Measurements from ENCODE around the gene SHC3. TPM values are rescaled to one million over a fixed set of nuclear protein-coding genes. Genes with fewer than 3 reads are reported as not detected.
"Not testable (repeated sequence)": the region's sequence is repeated elsewhere in the genome, so short reads cannot be mapped to it uniquely, and the experiment has no call there.

SHC3 gene, protein sequence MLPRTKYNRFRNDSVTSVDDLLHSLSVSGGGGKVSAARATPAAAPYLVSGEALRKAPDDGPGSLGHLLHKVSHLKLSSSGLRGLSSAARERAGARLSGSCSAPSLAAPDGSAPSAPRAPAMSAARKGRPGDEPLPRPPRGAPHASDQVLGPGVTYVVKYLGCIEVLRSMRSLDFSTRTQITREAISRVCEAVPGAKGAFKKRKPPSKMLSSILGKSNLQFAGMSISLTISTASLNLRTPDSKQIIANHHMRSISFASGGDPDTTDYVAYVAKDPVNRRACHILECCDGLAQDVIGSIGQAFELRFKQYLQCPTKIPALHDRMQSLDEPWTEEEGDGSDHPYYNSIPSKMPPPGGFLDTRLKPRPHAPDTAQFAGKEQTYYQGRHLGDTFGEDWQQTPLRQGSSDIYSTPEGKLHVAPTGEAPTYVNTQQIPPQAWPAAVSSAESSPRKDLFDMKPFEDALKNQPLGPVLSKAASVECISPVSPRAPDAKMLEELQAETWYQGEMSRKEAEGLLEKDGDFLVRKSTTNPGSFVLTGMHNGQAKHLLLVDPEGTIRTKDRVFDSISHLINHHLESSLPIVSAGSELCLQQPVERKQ
- not detected for total RNA-seq

DNA sequence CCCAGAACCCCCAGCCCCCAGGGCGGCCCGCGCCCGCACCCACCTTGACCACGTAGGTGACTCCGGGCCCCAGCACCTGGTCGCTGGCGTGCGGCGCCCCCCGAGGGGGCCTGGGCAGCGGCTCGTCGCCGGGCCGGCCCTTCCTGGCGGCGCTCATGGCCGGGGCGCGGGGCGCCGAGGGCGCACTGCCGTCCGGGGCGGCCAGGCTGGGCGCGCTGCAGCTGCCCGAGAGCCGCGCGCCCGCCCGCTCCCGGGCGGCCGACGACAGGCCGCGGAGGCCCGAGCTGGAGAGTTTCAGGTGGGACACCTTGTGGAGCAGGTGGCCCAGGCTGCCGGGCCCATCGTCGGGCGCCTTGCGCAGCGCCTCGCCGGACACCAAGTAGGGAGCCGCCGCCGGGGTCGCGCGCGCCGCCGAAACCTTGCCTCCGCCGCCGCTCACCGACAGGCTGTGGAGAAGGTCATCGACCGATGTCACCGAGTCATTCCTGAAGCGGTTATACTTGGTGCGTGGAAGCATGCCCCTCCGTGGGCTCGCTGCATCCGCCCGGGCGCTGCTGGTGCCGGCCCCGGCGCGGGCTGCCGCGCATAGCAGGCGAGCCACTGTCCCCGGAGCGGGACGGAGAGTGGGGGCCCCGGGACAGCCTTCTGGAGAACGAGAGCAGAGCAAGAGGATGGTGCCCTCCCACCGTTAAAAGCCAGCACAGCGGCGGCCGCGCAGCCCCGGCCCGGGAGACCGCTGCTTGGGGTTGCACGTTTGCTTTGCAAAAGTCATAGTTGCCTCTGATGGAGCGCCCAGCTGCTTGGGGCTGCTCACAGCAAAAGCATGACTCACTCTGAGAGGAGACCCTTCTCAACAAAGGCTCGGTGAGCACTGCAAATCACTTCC lies at the start of gene SHC3:
TSS of gene SHC3 (minus strand) at position 875 of the 886 bp plus-strand sequence. CDS start at position 517, 358 bp downstream.
- Mint-ChIP-seq H3K9me3 (no peaks in the 10 kb centered on the region), H3K4me3 (peak within 1 kb of the TSS; percentile 57), H3K27me3 (peaks cover 43% of the 10 kb centered on the region), H3K4me1 (peaks cover 6% of the 10 kb centered on the region), H3K27ac (no peak within 1 kb of the TSS), H3K36me3 (ENCODE audit: low read depth) (no peaks in the 10 kb centered on the region)
- ATAC-seq (replicated peaks): no peak

DNA sequence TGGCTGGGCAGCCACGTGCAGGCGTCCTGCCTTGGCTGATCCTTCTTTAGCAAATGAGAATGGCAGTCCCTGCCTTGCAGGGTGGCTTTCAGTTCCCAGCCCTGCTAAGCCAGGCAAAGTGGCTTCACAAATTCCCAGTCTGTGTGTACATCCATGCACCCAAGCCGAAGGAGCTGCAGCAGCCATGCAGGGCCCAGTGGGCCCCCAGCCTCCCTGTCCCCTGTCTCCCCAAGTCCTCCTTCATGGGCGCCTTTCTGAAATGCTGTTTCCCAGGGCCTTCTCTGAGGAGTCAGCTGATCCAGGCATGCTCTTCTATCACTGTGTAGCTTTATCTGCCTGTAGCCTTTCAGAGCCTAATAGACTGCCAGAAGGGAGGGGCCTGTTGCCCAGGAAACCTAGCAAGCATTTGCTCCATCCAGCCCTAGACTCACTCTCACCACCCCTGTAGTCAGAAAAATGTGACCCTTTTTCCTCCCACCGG lies 47.4 kb upstream of the SHC3 start:
- Mint-ChIP-seq H3K4me3 (no peak overlapping the region), H3K27me3 (peaks cover 31% of the 10 kb centered on the region)

DNA sequence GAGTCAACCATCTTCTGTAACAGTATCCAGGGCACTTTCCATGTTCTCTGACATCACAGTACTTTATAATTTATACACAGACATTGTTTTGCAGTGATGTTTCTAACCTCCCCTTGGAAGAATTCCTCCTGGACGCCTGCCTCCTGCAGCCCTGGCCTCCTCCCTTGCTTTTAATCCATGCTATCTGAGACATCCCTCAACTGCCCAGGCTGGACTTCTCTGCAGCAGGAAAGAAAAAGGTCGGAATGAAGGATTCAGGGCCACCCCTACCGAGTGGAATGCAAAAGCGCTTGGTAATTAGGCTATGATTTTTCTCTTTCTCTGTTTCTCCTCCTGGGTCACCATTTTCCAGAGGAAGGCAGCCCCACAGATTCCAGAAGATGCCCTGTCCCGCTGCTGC lies 47.0 kb upstream of the SHC3 start:
- Mint-ChIP-seq H3K4me1 (no peaks in the 10 kb centered on the region), H3K27me3 (peaks cover 31% of the 10 kb centered on the region), H3K36me3 (ENCODE audit: low read depth) (no peaks in the 10 kb centered on the region), H3K9me3 (no peaks in the 10 kb centered on the region), H3K4me3 (no peak overlapping the region), H3K27ac (no peak overlapping the region)
- ATAC-seq (replicated peaks): no peak

More for the DNA sequence above, 47.4 kb upstream of the SHC3 start:
- Mint-ChIP-seq H3K36me3 (ENCODE audit: low read depth) (no peaks in the 10 kb centered on the region), H3K9me3 (no peaks in the 10 kb centered on the region), H3K27ac (no peak overlapping the region), H3K4me1 (no peaks in the 10 kb centered on the region)
- no peak for ATAC-seq (replicated peaks)

DNA sequence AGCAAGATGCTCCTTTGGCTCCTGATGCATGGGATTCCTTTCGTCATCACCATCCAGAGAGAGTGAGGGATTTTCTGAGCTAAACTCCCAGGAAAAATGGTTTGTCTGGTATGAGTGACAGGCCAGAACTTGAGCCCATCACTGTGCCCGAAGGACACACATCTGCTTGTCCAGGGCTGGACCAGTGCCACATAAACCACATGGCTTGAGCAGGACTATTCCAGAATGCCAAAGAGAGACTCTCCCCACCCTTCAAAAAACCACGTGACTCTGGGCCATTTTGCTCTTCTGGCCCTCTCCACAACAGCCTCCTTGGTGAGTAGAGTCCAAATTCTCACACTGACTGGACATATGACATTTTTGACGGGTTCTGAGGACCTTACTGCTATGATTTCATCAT lies 46.4 kb upstream of the SHC3 start:
- Mint-ChIP-seq H3K27ac (no peak overlapping the region), H3K36me3 (ENCODE audit: low read depth) (no peaks in the 10 kb centered on the region), H3K9me3 (no peaks in the 10 kb centered on the region), H3K4me3 (no peak overlapping the region), H3K27me3 (peaks cover 29% of the 10 kb centered on the region), H3K4me1 (no peaks in the 10 kb centered on the region)
- no peak for ATAC-seq (replicated peaks)

DNA sequence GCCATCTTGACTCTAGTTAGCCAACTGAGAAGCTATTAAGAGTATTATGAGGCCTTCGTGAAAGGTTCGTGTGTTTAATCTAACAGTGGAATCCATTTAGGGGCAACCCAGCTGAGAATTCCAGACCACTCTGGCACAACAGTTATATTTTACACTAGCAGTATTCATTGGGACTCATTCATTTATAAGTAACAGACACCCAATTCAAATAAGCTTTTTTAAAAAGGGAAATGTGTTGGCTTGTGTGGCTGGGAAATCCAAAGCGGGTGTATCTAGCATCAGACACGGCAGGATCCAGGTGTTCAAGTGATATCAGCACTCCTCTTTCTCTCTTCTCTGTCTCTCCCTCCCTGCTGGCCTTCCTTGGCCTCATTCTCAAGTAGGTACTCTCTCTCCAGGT lies 46.0 kb upstream of the SHC3 start:
- H3K27ac Mint-ChIP-seq: no peak overlapping the region
- H3K4me3 Mint-ChIP-seq: no peak overlapping the region
- no peak for ATAC-seq (replicated peaks)
- H3K4me1 Mint-ChIP-seq: no peaks in the 10 kb centered on the region
- H3K27me3 Mint-ChIP-seq: peaks cover 26% of the 10 kb centered on the region
- H3K9me3 Mint-ChIP-seq: no peaks in the 10 kb centered on the region
- H3K36me3 Mint-ChIP-seq (ENCODE audit: low read depth): no peaks in the 10 kb centered on the region

DNA sequence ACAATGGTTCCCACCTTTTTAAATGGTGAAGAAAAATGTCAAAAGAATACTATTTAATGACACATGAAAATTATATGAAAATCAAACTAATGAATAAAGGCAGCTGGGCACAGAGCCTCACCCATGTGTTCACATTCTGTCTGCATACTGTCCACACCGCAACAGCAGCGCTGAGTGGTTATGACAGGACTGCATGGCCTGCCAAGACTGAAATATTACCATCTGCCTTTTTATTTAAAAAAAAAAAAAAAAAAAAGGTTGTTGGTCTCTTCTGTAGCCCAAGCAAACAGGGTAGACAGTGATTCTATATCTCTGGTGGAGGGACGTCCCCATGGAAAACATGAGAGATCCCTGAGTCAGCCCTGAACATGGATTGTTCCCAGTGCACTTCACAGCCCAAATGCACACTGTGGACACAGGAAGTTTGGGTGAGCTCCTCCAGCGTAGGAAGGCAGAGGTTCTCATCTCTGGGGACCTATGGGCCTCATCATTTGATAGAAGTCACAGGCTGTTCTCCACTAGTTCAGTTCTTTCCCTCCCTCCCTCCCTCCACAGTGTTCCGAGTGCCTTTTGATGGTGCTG lies 44.9 kb upstream of the SHC3 start:
- no peak overlapping the region for H3K27ac Mint-ChIP-seq
- H3K4me3 Mint-ChIP-seq: no peak overlapping the region
- peaks cover 27% of the 10 kb centered on the region for H3K27me3 Mint-ChIP-seq
- no peaks in the 10 kb centered on the region for H3K9me3 Mint-ChIP-seq
- H3K36me3 Mint-ChIP-seq (ENCODE audit: low read depth): no peaks in the 10 kb centered on the region
- no peak for ATAC-seq (replicated peaks)
- no peaks in the 10 kb centered on the region for H3K4me1 Mint-ChIP-seq

DNA sequence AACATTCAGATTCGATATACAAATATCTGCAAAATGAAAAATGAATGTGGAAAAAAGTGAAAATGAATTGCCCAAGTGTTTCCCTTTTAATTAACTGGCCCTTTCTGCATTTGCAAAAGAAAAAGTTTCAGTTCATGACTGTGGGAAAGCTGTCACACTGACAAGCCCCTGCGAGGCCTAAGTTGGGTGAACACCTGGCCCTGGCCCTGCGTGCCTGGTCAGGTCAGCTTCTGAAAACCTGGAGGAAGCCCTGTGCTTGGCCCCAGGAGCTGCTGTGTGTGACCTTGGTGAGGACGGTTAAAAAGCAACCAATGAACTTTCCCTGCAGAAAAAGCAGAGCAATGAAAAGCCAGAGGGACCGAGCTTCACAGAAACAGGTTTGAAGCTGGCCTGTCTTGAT lies 41.0 kb upstream of the SHC3 start:
- H3K27ac Mint-ChIP-seq: no peak overlapping the region
- H3K9me3 Mint-ChIP-seq: no peaks in the 10 kb centered on the region
- peaks cover 13% of the 10 kb centered on the region for H3K27me3 Mint-ChIP-seq
- no peaks in the 10 kb centered on the region for H3K4me1 Mint-ChIP-seq
- ATAC-seq (replicated peaks): no peak
- H3K36me3 Mint-ChIP-seq (ENCODE audit: low read depth): no peaks in the 10 kb centered on the region
- no peak overlapping the region for H3K4me3 Mint-ChIP-seq

DNA sequence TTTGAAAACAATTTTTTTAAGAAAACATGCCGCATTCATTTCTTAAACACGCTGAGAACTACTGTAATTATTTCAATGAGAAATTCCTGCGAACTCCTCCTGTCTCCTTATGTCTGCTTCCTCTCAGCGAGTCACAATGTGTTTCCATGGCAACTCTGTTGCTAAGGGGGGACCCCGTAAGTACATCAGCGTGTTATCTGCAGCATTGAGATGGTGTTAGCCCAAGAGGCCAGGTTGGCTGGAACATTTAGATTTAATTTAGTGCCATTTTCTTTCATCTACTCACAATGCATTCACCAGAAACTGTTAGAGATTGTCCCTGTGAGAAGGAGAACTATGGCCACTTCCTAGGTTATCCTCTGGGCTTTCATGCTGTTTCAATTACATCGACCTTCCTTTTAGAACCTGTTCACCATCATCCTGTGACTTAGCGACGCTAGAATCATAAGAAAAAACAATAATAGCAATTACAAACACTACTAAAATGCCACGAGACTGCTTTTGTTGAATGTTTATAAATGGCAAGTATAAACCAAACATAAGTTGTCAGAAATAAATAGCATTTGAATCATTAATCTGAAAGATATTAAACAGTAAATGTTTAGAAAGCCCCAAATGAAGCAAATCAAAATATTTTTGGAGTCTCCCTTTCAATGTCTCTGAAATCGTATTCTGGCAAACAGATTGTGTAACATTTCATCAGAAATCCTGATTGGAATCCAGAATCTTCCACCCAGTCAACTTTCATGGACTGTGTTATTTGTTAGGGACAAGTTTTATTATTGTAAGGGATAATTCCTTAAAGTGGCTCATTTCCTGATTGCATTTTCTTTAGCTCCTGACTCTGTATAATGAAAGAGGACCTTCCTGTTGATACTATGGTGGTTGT lies 39.7 kb upstream of the SHC3 start:
- ATAC-seq (replicated peaks): no peak
- no peak overlapping the region for H3K4me3 Mint-ChIP-seq
- H3K4me1 Mint-ChIP-seq: no peaks in the 10 kb centered on the region
- no peaks in the 10 kb centered on the region for H3K9me3 Mint-ChIP-seq
- H3K36me3 Mint-ChIP-seq (ENCODE audit: low read depth): no peaks in the 10 kb centered on the region
- H3K27me3 Mint-ChIP-seq: peaks cover 13% of the 10 kb centered on the region
- H3K27ac Mint-ChIP-seq: no peak overlapping the region

DNA sequence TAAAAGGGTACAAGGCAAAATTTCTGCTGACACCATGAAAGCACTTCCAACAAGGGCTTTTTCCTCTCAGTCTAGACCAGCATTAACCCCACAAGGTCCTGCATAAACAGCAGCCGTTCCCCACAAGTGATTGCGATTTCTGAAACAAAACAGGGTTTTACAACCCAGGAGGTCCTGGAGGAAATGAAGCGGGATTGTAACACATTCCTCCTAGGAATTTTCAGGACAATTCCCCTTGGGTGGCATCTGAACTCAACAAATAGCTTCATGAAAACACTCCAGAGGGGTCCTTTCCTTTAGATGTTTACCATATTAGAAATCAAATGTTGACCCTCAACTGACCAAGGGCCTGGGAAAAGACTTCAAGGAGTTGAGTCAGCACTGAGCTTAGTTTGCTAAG lies 36.7 kb upstream of the SHC3 start:
- H3K9me3 Mint-ChIP-seq: no peaks in the 10 kb centered on the region
- ATAC-seq (replicated peaks): no peak
- H3K27ac Mint-ChIP-seq: no peak overlapping the region
- H3K4me1 Mint-ChIP-seq: no peaks in the 10 kb centered on the region
- no peaks in the 10 kb centered on the region for H3K36me3 Mint-ChIP-seq (ENCODE audit: low read depth)
- H3K27me3 Mint-ChIP-seq: peaks cover 13% of the 10 kb centered on the region
- no peak overlapping the region for H3K4me3 Mint-ChIP-seq

DNA sequence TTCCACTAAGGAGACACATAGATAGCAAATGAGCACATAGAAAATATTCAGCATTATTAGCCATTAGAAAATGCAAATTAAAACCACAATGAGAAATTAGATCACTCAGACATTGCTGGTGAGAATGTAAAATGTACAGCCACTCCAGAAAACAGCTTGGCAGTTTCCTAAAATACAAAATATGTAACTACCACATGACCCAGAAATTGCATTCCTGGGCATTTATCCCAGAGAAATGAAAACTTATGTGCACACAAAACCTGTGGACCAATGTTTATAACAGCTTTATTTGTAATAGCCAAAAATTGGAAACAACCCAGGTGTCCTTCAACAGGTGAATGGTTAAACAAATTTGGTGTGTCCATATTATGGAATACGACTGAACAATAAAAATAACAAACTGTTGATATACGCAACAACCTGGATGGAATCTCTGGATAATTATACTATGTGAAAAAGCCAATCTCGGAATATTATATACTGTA lies 34.8 kb upstream of the SHC3 start:
- no peaks in the 10 kb centered on the region for H3K36me3 Mint-ChIP-seq (ENCODE audit: low read depth)
- no peaks in the 10 kb centered on the region for H3K9me3 Mint-ChIP-seq
- no peak overlapping the region for H3K27ac Mint-ChIP-seq
- H3K4me3 Mint-ChIP-seq: no peak overlapping the region
- peaks cover 11% of the 10 kb centered on the region for H3K27me3 Mint-ChIP-seq
- H3K4me1 Mint-ChIP-seq: no peaks in the 10 kb centered on the region
- no peak for ATAC-seq (replicated peaks)

DNA sequence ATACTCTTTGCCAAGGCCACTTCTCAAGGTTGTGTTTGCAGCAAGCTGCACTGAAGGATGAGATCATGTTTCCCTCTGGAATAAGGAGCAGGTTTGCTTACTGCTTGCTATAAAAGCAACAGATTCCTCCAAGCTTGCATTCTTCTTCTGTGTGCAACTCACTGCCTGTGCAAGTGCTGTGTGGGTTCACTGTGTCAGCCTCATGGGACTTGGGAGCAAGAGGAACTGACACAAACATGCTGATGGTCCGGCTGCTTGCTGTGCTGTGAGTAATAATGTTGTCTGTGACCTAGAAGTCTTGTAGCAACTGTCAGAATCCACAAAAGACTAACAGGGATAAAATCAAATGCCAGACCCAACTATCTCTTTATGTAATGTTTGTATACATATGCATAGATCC lies 33.6 kb upstream of the SHC3 start:
- Mint-ChIP-seq H3K27me3 (peaks cover 11% of the 10 kb centered on the region), H3K9me3 (no peaks in the 10 kb centered on the region), H3K36me3 (ENCODE audit: low read depth) (no peaks in the 10 kb centered on the region), H3K27ac (no peak overlapping the region), H3K4me3 (no peak overlapping the region), H3K4me1 (no peaks in the 10 kb centered on the region)
- no peak for ATAC-seq (replicated peaks)

DNA sequence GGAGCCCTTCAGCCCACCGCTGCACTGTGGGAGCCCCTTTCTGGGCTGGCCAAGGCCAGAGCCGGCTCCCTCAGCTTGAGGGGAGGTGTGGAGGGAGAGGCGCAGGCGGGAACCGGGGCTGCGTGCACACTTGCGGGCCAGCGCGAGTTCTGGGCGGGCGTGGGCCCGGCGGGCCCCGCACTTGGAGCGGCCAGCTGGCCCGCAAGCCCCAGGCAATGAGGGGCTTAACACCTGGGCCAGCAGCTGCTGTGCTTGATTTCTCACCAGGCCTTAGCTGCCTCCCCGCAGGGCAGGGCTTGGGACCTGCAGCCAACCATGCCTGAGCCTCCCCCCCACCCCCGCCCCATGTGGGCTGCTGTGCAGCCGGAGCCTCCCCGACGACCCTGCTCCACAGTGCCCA lies 30.7 kb upstream of the SHC3 start:
- H3K4me3 Mint-ChIP-seq; H3K9me3 Mint-ChIP-seq; H3K27ac Mint-ChIP-seq; ATAC-seq (replicated peaks); H3K36me3 Mint-ChIP-seq (ENCODE audit: low read depth); H3K4me1 Mint-ChIP-seq; H3K27me3 Mint-ChIP-seq: not testable (repeated sequence)

DNA sequence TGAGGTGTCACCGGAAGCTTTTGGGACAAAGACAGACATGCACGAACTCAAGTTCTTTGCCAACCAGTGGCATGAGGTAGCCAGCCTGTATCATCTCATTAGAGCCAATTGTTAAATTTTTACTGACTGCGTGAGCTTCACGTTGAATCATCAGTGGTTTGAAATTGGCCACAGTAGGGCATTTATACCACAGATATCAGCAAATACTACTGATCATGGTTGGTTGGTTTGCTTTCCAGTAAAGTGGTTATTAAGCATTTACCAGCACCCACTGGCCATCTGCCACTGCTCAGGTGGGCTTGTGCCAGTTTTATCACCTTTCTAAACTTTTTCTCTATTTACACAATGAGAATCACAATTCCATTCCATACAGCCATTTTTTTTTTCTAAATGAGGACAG lies 28.4 kb upstream of the SHC3 start:
- no peaks in the 10 kb centered on the region for H3K36me3 Mint-ChIP-seq (ENCODE audit: low read depth)
- H3K4me3 Mint-ChIP-seq: no peak overlapping the region
- no peak overlapping the region for H3K27ac Mint-ChIP-seq
- peaks cover 4% of the 10 kb centered on the region for H3K4me1 Mint-ChIP-seq
- H3K27me3 Mint-ChIP-seq: peaks cover 10% of the 10 kb centered on the region
- peaks cover 4% of the 10 kb centered on the region for H3K9me3 Mint-ChIP-seq
- no peak for ATAC-seq (replicated peaks)

All from activated T-helper 17 cell treated with anti-CD3 and anti-CD28 coated beads, Interleukin-2, amount 50 U/mL, for 72 hours (primary cell).